Hematopoietic multipotent progenitor cell treated with erythropoietin and hydrocortisone succinate and interleukin-3 and kit ligand, for 6 days (in vitro differentiated cells): ENCODE measurements around the gene SAC3D1.
"Not testable (repeated sequence)": the region's sequence is repeated elsewhere in the genome, so short reads cannot be mapped to it uniquely, and the experiment has no call there.

Experiments
- DNase-seq: peaks from one replicate; pipeline ENCODE4 v3.0.0-alpha.2; 2015

SAC3D1 gene

GRCh38 chr11:65040847-65041622 lies at the start of gene SAC3D1:
Gene SAC3D1, plus strand, starts transcription at chr11:65041210. Its CDS starts 83 bp downstream, at chr11:65041293.
- DNase-seq = peak; percentile 99

DNA sequence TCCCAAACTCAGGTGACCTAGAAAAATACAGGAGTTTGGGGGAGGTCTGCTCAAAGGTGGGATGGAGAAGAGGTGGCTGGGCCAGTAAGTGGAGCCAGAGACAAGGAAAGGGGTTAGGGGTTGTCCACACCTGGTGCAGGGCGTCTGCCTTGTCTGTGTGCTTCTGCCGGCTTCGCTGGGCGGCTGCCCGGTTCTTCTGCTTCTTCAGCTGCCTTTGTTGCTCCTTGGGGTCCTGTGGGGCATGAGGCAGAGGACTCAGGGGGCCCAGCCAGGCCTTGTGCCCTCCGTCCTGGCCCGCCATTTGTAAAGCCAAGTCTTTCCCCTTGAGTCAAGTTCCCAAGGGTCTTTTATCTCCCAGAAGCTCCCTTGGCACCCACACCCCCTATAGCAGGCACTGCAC lies 46.7 kb upstream of the SAC3D1 start:
- no peak for DNase-seq

DNA sequence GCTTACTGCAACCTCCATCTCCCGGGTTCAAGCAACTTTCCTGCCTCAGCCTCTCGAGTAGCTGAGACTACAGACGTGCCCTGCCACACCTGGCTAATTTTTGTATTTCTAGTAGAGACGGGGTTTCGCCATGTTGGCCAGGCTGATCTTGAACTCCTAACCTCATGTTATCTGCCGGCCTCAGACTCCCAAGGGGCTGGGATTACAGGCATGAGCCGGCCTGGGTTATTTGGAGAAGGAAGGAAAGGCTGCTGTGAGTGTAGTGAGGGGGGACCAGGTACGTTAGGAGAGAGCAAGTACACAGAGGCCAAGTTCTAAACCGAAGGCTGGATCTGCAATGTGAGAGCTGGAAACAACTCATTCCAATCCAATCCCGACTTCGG lies 44.7 kb upstream of the SAC3D1 start:
- no peak for DNase-seq

GRCh38 chr11:64996710-64997380 lies 44.2 kb upstream of the SAC3D1 start, which contains the start of gene BATF2:
Gene BATF2, minus strand, starts transcription at chr11:64996971. Its CDS starts 57 bp downstream, at chr11:64996914.
- peak; percentile 77 for DNase-seq

DNA sequence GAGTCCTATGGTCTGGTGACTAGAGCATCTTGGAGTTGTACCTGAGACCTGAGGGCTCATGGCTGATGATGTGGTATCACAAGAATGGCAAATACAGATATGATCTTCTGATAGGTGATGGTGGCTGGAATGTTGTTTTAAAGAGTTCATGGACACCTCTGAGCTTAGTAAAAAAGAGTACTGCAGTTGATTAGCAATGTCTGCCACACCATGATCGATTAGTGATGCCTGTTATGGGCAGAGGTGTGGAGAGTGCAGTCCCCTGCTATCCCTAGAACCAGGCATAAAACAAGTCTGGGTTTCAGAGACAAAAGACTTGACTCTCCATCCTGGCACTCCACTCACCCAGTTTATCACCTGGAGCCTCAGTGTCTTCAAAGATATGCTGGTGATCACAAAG lies 42.9 kb upstream of the SAC3D1 start:
- DNase-seq = no peak

DNA sequence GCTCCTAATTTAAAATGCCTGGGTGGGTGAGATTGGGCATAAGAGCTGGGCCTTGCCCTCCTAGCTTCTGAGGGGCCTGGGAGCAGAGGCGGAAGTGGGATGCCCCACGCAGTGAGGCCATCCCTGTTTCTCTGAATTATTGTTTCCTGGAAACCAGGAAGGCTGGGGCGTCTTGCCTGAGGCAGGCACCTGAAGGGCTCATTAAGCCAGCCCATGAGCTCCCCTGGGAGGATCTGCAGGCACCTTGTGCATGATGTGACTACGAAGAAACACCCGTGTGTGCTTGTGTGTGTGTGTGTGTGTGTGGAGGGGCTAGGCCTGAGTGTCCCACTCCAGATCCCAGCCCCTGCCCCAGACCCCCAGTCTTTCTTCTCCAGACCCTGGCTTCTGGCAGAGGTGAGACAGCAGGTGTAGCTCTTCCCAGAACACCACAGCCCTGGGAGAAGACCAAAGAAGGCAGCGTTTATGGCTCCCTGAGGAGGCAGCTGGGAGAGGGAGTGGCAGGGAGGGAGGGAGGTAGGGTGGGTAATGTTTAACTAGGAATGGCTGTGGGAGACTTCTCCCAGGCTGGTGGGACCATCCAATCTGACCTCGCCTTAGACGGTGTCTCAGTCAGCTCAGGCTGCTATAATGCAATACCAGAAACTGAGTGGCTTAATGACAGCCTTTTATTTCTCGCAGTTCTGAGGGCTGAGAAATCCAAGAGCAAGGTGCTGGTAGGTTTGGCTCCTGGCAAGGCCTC lies 42.1 kb upstream of the SAC3D1 start:
- no peak for DNase-seq

DNA sequence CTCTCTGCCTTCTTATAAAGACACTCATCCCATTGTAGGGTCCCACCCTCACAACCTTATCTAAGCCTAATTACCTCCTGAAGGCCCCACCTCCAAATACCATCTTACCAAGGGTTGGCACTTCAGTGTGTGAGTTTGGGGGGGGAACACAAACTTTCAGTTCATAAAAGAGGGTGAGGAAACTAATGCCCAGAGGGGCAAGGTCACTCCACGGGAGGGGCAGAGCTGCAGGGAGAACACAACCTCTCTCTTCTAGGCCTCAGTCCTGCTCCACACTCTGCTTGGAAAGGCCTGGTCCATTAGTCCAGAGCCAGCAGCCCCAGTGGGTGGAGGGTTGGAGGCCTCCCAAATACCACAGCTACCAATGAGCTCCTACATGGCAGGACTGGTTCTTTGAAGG lies 41.5 kb upstream of the SAC3D1 start:
- DNase-seq = no peak

GRCh38 chr11:65002706-65003105 lies 38.3 kb upstream of the SAC3D1 start:
- DNase-seq = no peak

GRCh38 chr11:65003282-65003681 lies 37.7 kb upstream of the SAC3D1 start:
- DNase-seq = peak; percentile 30

GRCh38 chr11:65003968-65004367 lies 37.0 kb upstream of the SAC3D1 start:
- DNase-seq = not testable (repeated sequence)

DNA sequence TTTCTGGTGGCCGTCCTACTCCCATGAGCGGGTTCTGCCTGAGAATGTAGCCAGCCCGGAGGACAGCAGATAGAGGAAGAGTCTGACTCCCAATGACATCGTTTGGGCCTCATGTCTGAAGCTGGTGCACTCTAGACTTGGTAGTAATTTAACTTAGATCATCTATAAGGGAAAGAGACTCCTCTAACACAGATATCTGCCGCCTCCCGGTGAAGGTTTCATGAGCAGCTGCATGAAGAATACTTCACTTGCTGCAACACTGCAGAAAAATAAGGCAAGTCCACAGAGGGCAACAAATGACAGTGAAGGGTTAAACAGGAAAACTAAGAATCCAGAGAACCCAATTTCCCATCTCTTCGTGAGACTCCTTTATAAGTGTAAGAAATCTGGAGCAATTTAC lies 33.0 kb upstream of the SAC3D1 start:
- no peak for DNase-seq

DNA sequence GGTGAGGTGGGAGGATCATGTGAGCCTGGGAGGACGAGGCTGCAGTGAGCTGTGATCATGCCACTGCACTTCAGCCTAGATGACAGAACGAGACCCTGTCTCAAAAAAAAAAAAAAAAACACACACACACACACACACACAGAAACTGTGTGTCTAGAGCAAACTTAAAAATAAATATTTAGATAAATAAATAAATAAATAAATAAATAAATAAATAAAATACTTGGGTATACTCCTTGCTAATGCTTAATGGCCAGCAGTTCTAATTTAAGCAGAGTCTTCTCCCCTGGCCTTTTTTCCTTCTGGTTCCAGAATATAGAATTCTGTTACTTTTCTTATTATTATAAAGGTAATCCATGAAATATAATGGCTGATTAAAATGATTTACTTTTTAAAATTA lies 32.1 kb upstream of the SAC3D1 start:
- DNase-seq = no peak

DNA sequence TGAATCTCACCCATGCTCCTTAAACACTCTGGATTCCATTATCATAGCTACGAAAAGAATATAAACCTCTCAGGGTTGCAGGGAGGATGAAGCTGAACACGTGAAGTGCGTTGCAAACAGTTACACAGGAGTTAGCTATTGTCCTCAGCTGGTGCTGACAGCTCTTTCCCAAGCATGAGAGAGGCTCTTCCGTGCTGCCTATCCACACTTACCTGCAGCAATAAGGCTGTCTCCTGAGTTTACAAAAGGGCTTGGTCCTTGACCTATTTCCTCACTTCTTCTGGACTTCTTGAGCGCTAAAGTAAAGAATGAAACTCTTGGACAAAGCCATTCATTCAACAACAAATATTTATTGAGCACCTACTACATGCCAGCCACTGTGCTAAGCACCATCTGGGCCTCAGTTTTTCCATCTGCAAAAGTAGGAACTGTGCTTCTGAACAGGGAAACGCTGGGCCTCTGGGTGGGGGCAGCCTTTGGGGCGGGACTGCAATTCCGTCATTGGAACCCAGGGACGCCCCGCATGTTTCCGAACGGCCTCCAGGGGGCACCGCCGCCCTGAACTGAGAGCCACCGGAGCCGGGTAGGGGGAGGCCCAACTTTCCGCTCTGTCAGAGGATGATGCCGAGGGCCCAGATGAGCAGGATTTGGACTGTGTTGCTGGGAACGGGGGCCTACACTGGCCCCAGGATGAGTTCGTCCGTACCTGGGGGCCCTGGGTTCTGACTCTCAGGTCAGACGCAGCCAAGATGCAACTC lies 27.7 kb upstream of the SAC3D1 start:
- peak; percentile 96 for DNase-seq

DNA sequence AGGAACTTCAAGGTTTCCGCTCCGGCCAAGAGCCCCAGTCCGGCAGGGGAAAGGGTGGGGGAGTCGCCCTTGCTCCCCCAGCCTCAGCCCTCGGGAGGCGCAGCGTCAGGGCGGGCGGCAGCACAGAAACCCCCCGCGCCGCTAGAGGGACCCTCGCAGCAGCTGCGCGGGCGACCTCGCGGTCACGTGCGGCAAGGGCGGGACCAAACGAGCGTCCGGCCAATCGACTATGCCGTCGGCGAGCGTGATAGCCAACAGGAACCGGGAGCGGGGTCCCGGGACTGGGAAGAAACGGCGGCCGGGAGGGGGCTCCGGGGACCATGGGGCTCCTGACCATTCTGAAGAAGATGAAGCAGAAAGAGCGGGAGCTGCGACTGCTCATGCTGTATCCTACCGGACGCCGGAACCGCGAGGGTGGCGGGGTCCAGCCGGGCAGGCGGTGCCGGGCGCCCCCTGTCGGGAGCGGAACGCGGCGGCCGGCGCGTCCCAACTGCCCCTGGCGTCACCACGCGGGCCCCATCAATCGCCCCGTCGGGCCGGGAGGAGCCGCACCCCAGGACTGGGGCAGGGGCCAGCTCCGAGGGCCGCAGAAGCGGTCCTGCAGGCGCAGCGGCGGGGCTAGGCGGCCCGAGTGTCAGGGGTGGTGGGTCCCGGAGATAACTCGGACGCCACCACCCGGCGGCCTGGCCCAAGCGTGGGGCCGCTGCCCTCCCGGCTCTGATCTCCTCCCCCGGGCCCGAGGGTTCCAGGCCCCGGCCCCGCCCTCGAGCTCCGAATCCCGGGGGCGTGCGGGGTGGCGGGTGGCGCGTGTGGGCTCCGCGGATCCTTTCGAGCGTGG lies 26.9 kb upstream of the SAC3D1 start, which contains the start of gene ARL2:
Gene ARL2 (plus strand): TSS at position 273 of the 838 bp plus-strand sequence. CDS start 48 bp downstream, at position 321.
- DNase-seq = peak; percentile 95

DNA sequence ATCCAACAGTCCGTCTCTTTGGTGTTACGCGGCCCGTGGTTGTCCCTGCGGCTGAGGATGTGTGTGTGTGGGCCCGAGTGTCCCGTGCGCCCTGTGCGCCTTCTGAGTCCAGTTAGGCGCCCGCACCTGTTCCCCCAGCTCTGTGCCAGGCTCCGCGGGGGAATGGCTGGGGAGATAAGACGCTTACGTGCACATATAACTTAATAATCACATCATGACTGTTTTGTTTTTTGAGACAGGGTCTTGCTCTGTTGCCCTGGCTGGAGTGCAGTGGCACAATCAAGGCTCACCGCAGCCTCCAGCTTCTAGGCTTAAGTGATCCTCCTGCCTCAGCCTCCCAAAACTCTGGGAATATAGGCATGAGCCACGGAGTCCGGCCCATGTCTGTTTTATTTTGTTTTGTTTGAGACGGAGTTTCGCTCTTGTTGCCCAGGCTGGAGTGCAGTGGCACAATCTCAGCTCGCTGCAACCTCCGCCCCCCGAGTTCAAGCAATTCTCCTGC lies 26.2 kb upstream of the SAC3D1 start:
- DNase-seq = peak; percentile 66

- DNase-seq = no peak
Observed at GRCh38 chr11:65016705-65017104, 24.3 kb upstream of the SAC3D1 start.

GRCh38 chr11:65017937-65018336 lies 23.1 kb upstream of the SAC3D1 start:
- DNase-seq = no peak

- no peak for DNase-seq
Observed at GRCh38 chr11:65019824-65020223, 21.2 kb upstream of the SAC3D1 start.

- DNase-seq = no peak
Observed at GRCh38 chr11:65021003-65021402, 20.0 kb upstream of the SAC3D1 start.

- DNase-seq = no peak
Observed at GRCh38 chr11:65021509-65021908, 19.5 kb upstream of the SAC3D1 start.

GRCh38 chr11:65023502-65023901 lies 17.5 kb upstream of the SAC3D1 start:
- peak; percentile 60 for DNase-seq

DNA sequence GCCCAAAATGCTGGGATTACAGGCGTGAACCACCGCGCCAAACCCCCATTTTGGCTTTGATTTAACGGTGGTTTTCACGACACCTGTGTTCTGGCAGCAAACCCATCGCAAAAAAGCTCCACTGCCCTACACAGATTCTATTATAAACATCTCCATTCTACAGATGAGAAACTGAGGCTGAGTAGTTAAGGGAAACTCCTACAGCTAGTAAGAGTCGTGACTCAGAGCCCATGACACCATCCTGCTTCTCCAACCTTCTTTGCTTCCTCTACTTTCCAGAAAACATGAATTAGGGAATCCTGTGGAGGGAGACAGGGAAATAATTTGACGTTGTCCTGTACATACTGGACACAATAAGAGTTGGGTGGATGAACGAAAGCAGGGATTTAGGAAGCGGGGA lies 14.2 kb upstream of the SAC3D1 start:
- no peak for DNase-seq
